Measurements from ENCODE around the gene PARD3.

GRCh38 chr10:34088208-34088794, 726.8 kb downstream of the PARD3 start:
- TF ChIP-seq, protein P1, sequence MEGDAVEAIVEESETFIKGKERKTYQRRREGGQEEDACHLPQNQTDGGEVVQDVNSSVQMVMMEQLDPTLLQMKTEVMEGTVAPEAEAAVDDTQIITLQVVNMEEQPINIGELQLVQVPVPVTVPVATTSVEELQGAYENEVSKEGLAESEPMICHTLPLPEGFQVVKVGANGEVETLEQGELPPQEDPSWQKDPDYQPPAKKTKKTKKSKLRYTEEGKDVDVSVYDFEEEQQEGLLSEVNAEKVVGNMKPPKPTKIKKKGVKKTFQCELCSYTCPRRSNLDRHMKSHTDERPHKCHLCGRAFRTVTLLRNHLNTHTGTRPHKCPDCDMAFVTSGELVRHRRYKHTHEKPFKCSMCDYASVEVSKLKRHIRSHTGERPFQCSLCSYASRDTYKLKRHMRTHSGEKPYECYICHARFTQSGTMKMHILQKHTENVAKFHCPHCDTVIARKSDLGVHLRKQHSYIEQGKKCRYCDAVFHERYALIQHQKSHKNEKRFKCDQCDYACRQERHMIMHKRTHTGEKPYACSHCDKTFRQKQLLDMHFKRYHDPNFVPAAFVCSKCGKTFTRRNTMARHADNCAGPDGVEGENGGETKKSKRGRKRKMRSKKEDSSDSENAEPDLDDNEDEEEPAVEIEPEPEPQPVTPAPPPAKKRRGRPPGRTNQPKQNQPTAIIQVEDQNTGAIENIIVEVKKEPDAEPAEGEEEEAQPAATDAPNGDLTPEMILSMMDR (conservative IDR thresholded peaks at IDR 0.05; ENCODE audit: low read length), result no peak
- no peak for TF ChIP-seq EZH2phosphoT487 (IDR thresholded peaks at IDR 0.05; ENCODE audit: borderline replicate concordance)

Measured in Loucy (cell line).